Progenitor cell of endocrine pancreas (in vitro differentiated cells): ENCODE results near the gene ASTE1. TPM values are rescaled to one million over a fixed set of nuclear protein-coding genes. Genes with fewer than 3 reads are reported as not detected.
A peak's percentile ranks its signal among the peaks of the same experiment; 100 is the strongest.

Experiments
- DNase-seq: peaks from one replicate; pipeline ENCODE4 v3.0.0; 2021; ENCODE audit warnings: low spot score; ENCODE audit not compliant: unreplicated experiment
- H3K27ac Mint-ChIP-seq: 2 replicates; pipeline ENCODE4 v1.8.0; 2021; ENCODE audit warnings: mild to moderate bottlenecking, moderate library complexity, mixed read lengths
- H3K27me3 Mint-ChIP-seq: 2 replicates; pipeline ENCODE4 v1.8.0; 2021; ENCODE audit warnings: mixed read lengths
- H3K36me3 Mint-ChIP-seq: 2 replicates; pipeline ENCODE4 v1.8.0; 2022; ENCODE audit warnings: mixed read lengths; ENCODE audit not compliant: insufficient read depth
- H3K4me1 Mint-ChIP-seq: 2 replicates; pipeline ENCODE4 v1.8.0; 2021; ENCODE audit warnings: low read depth, mixed read lengths
- H3K4me3 Mint-ChIP-seq: 2 replicates; pipeline ENCODE4 v1.8.0; 2021; ENCODE audit warnings: low read depth, mild to moderate bottlenecking, moderate library complexity, mixed read lengths
- H3K9me3 Mint-ChIP-seq: 2 replicates; pipeline ENCODE4 v1.8.0; 2021; ENCODE audit warnings: low read depth, mixed read lengths
- total RNA-seq: library from RNA; stranded (reverse); gene quantifications from 2 replicates; pipeline ENCODE4 v1.2.1, GENCODE V29; 2021
- TF ChIP-seq, protein P1 (sequence below): fragments of 200-600 bp; sonication (generic); IDR thresholded peaks from one replicate; pipeline ENCODE4 v1.5.0; 2021; ENCODE audit warnings: antibody characterized with exemption, mild to moderate bottlenecking; ENCODE audit not compliant: unreplicated experiment

The ASTE1 gene
- total RNA-seq, 1 donor from 2014 or later: 8.6 TPM

DNA sequence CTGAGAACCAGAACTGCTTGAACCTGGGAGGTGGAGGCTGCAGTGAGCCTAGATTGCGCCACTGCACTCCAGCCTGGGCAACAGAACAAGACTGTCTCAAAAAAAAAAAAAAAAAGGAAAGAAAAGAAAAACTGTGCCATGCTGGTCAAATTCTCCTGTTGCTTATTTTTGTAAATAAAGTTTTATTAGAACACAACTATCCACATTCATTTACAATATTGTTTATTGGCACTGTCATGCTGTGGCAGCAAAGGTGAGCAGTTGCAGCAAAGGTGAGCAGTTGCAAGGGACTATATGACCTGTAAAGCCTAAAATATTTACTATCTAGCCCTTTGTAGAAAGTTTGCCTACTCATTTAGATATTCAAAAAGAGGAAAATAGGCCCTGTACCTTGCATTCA is 18.3 kb downstream of the ASTE1 start:
- DNase-seq: no peak
- H3K27ac Mint-ChIP-seq: no peak overlapping the region
- no peaks in the 10 kb centered on the region for H3K9me3 Mint-ChIP-seq
- H3K4me1 Mint-ChIP-seq: no peaks in the 10 kb centered on the region
- TF ChIP-seq, protein P1, sequence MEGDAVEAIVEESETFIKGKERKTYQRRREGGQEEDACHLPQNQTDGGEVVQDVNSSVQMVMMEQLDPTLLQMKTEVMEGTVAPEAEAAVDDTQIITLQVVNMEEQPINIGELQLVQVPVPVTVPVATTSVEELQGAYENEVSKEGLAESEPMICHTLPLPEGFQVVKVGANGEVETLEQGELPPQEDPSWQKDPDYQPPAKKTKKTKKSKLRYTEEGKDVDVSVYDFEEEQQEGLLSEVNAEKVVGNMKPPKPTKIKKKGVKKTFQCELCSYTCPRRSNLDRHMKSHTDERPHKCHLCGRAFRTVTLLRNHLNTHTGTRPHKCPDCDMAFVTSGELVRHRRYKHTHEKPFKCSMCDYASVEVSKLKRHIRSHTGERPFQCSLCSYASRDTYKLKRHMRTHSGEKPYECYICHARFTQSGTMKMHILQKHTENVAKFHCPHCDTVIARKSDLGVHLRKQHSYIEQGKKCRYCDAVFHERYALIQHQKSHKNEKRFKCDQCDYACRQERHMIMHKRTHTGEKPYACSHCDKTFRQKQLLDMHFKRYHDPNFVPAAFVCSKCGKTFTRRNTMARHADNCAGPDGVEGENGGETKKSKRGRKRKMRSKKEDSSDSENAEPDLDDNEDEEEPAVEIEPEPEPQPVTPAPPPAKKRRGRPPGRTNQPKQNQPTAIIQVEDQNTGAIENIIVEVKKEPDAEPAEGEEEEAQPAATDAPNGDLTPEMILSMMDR: no peak
- peaks cover 9% of the 10 kb centered on the region for H3K36me3 Mint-ChIP-seq
- no peak overlapping the region for H3K4me3 Mint-ChIP-seq
- H3K27me3 Mint-ChIP-seq: no peaks in the 10 kb centered on the region

DNA sequence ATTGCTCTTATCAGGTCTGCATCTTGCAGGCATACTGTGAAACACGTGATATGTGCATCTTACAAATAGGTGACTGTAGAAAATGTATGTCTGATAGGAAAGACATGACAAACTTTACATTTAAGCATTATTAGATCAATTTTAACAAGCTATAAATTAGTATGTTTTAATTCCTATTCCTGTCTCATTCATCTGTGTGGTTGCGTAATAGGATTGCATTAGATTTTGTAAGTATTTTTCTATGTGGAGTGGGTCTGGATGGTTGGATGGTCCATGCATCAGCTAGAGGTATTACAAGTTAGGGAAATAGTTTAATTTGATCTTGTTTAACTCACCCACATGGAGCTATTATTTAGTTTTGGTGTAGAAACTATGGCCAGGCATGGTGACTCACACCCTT is 18.8 kb downstream of the ASTE1 start:
- Mint-ChIP-seq H3K9me3 (no peaks in the 10 kb centered on the region), H3K4me3 (no peak overlapping the region), H3K27me3 (no peaks in the 10 kb centered on the region), H3K36me3 (peaks cover 8% of the 10 kb centered on the region), H3K4me1 (no peaks in the 10 kb centered on the region), H3K27ac (no peak overlapping the region)
- DNase-seq: no peak
- TF ChIP-seq, protein P1: no peak

DNA sequence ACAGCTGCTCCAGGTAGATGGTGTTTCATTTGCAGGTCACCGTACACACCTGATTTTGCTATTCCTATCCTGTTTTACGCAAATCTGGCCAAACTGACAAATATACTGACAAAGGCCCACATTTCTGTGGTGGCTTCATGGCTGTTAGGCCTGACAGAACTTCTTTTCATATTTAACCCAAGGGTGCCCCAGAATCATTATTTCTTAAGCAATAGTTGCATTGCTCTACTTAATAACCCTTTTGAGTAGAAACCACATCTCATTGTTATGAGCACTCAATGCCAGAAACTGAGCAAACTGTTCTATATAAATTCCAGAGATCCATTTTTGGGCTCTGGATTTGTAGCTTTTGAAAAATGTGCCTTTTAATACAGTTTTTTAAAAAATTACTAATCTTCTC is 19.4 kb downstream of the ASTE1 start:
- DNase-seq: no peak
- TF ChIP-seq, protein P1: no peak
- Mint-ChIP-seq H3K27me3 (no peaks in the 10 kb centered on the region), H3K27ac (no peak overlapping the region), H3K9me3 (no peaks in the 10 kb centered on the region), H3K4me3 (no peak overlapping the region), H3K4me1 (no peaks in the 10 kb centered on the region), H3K36me3 (peaks cover 9% of the 10 kb centered on the region)

DNA sequence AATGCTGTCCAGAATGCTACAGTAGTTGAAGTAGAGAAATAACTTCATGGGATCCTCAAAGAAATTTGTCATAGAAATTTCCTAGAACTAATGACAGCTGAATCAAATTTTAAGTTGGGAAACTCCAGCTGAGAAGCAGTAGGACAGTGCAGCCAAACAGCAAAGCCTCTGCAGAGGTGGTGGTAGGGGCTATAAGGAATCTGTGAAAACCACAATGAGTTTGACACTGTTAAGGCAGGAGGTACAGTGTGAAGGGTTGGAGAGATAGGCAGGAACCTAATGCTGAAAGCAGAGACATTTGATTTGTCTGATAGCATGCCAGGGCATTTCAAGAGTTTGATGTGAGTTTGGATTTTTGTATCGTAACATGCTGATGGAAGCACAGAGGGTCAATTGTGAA is 22.0 kb downstream of the ASTE1 start:
- Mint-ChIP-seq H3K36me3 (peaks cover 8% of the 10 kb centered on the region), H3K9me3 (no peaks in the 10 kb centered on the region), H3K27ac (peak overlapping the region; percentile 14), H3K4me1 (no peaks in the 10 kb centered on the region), H3K27me3 (no peaks in the 10 kb centered on the region), H3K4me3 (no peak overlapping the region)
- DNase-seq: no peak
- TF ChIP-seq, protein P1: no peak

DNA sequence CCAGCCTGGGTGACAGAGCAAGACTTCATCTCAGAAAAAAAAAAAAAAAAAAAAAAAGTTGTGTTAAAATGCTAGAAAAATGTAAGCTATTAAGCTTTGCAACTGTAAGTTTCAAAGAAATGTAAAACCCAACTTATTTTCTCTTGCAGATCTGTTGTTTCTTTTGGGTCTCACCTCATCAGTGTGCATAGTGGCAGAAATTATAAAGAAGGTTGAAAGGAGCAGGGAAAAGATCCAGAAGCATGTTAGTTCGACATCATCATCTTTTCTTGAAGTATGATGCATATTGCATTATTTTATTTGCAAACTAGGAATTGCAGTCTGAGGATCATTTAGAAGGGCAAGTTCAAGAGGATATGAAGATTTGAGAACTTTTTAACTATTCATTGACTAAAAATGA is 25.6 kb downstream of the ASTE1 start:
- Mint-ChIP-seq H3K4me1 (no peaks in the 10 kb centered on the region), H3K27ac (no peak overlapping the region), H3K27me3 (no peaks in the 10 kb centered on the region), H3K9me3 (no peaks in the 10 kb centered on the region), H3K4me3 (no peak overlapping the region), H3K36me3 (peaks cover 11% of the 10 kb centered on the region)
- no peak for DNase-seq
- TF ChIP-seq, protein P1: no peak
